ENCODE results near the gene ZNF70.

The ZNF70 gene

DNA sequence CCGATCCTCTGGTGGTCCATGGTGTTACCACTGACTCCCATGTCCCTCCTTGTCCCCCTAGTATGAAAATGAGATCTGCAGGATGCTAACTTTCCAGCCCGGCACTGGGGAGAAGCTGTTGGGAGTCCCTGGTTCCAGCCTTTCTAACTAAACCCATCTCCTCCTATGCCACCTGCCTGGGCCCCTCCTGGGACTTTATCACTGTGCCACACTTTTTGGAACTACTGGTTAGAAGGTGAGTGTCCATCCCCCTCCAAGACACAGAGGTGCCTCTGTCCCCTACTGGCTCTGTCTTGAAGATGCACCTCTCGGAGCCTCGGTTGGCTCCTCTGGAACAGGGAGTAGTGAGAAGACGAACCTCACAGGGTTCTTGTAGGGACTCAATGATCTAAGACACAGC, 60.2 kb downstream of the ZNF70 start, which contains the start of gene RGL4:
RGL4 (plus strand) TSS at position 301 of the 400 bp plus-strand sequence. CDS start 1,018 bp downstream, outside the sequence.
- no peak for DNase-seq

DNA sequence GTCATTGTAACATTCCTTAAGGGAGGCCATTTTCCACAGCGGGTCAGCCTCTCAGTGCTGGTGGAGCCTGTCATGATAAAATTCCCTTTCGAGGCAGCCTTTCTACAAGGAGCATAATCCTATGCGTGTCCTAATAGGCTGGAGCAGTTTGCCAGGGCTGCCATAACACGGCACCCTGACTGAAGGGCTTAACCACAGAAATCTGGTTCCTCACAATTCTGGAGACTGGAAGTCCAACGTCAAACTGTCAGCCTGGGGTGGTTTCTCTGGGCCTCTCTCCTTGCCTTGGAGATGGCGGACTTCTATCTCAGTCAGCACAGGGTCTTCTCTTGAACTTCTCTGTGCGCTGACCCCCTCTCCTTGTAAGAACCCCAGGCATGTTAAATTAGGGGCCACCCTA, 61.5 kb downstream of the ZNF70 start:
- DNase-seq: no peak
